Measurements from ENCODE around the gene ZNF775. TPM values are rescaled to one million over a fixed set of nuclear protein-coding genes. Genes with fewer than 3 reads are reported as not detected.

ZNF775 gene
- total and polyA plus RNA-seq, 2 of the 13 experiments (the other 11 are each of a cell fraction or from before 2014, with no cell fraction given), result 3.1 to 3.2 TPM

- peak; percentile 69; the same call in 1 of the 2 replicates for TF ChIP-seq TFDP1 (CRISPR knock-in tag; IDR thresholded peaks at IDR 0.05; ENCODE audit: borderline replicate concordance)
- TF ChIP-seq TAF1 (CRISPR knock-in tag; IDR thresholded peaks at IDR 0.05), result peak; percentile 58; the same call in 1 of the 2 replicates
- TF ChIP-seq GLI4 (CRISPR knock-in tag; IDR thresholded peaks at IDR 0.05; ENCODE audit: borderline replicate concordance), result no peak
- no peak for TF ChIP-seq ZNF234 (CRISPR knock-in tag; conservative IDR thresholded peaks at IDR 0.05)
- TF ChIP-seq NR0B2 (CRISPR knock-in tag; IDR thresholded peaks at IDR 0.05), result peak; percentile 42; the same call in 1 of the 2 replicates
- no peak for TF ChIP-seq ZBTB40 (IDR thresholded peaks at IDR 0.05)
- peak; percentile 72 for TF ChIP-seq ZBTB40 (CRISPR knock-in tag; IDR thresholded peaks at IDR 0.05)
- TF ChIP-seq PLRG1 (conservative IDR thresholded peaks at IDR 0.05), result no peak
- peak; percentile 75; the same call in 1 of the 2 replicates for TF ChIP-seq ZBTB26 (CRISPR knock-in tag; IDR thresholded peaks at IDR 0.05; ENCODE audit: borderline replicate concordance)
- TF ChIP-seq ZNF800 (CRISPR knock-in tag; IDR thresholded peaks at IDR 0.05), result peak; percentile 85; the same call in 1 of the 2 replicates
- peak; percentile 75 for TF ChIP-seq ZFX (CRISPR knock-in tag; IDR thresholded peaks at IDR 0.05; ENCODE audit: low read depth)
- TF ChIP-seq THAP7 (CRISPR knock-in tag; IDR thresholded peaks at IDR 0.05), result peak; percentile 49; the same call in 1 of the 2 replicates
- TF ChIP-seq ZNF746 (CRISPR knock-in tag; IDR thresholded peaks at IDR 0.05), result peak; percentile 74; the same call in 1 of the 2 replicates
These were observed 9.8 kb downstream of the ZNF775 start (continued) for GRCh38 chr7:150388709-150389531.
